ENCODE data around the gene PYCARD.
"Not testable (repeated sequence)": the region's sequence is repeated elsewhere in the genome, so short reads cannot be mapped to it uniquely, and the experiment has no call there.

Gene PYCARD

DNA sequence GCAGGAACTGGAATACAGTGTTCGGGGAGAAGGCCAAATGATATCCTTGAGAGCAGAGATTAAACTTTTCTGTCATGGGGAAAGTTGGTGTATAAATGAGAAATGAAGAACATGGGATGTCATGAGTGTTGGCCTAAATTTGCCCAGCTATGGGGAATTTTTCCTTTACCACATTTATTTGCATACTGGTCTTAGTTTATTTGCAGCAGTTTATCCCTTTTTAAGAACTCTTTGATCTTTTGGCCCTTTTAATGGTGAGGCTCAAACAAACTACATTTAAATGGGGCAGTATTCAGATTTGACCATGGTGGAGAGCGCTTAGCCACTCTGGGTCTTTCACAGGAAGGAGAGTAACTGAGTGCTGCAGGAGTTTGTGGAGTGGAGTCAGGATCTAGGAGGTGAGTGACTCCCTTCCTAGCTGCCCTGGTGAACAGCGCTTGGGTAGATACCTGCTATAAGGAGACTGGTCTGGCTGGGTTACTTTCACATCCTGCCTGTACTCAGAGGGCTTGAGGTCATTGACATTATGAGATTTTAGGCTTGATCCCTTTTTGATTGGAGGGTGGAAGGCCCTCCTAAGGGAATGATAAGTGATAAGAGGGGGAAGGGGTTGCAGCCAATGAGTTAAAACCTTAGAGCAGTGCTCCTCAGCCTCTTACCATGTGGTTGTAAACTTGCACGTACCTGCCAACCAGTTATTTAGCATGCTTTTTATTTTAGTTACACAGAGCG lies 10.7 kb downstream of the PYCARD start:
- FAIRE-seq = no peak
- no peak for DNase-seq (ENCODE audit: low spot score)

- no peak for DNase-seq (ENCODE audit: low spot score)
- FAIRE-seq = no peak
These were observed 11.6 kb downstream of the PYCARD start for GRCh38 chr16:31190818-31191444.

DNA sequence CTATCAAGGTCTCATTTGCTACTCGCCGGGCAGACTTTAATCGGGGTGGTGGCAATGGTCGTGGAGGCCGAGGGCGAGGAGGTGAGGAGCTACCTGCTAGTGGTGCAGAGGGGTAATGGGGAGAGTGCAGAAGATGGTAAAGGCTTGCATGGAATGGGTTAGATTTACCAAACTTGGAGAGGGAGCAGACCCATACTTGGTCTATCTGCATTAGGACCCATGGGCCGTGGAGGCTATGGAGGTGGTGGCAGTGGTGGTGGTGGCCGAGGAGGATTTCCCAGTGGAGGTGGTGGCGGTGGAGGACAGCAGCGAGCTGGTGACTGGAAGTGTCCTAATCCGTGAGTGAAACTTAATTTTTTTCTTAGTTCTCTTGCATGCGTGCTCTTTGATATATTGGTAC lies 12.5 kb downstream of the PYCARD start:
- FAIRE-seq (no peak), DNase-seq (ENCODE audit: low spot score) (no peak)

- FAIRE-seq = no peak
- no peak for DNase-seq (ENCODE audit: low spot score)
These were observed 13.2 kb downstream of the PYCARD start for GRCh38 chr16:31189412-31189778.

- FAIRE-seq (no peak), DNase-seq (ENCODE audit: low spot score) (no peak)
These were observed 13.8 kb downstream of the PYCARD start for GRCh38 chr16:31188450-31189411.

DNA sequence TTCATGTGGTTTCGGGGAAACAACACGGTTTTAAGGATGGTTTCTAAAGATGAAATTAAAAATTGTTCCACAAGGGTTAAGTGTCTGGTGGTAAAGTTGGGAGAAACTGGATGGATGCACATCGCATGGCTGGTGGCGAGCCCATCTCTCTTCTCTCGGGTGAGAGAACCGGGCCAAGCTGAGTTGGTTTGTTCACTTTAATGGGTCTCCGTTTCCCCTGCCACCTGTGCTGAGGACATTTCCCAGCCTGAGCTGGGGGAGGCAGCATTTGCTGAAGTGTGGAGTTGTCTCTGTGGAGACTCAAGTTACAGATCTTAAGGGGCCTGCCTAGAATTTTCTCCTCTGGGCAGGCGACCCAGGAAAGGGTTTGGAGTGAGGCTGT lies 14.8 kb downstream of the PYCARD start:
- DNase-seq (ENCODE audit: low spot score) (no peak), FAIRE-seq (no peak)

DNA sequence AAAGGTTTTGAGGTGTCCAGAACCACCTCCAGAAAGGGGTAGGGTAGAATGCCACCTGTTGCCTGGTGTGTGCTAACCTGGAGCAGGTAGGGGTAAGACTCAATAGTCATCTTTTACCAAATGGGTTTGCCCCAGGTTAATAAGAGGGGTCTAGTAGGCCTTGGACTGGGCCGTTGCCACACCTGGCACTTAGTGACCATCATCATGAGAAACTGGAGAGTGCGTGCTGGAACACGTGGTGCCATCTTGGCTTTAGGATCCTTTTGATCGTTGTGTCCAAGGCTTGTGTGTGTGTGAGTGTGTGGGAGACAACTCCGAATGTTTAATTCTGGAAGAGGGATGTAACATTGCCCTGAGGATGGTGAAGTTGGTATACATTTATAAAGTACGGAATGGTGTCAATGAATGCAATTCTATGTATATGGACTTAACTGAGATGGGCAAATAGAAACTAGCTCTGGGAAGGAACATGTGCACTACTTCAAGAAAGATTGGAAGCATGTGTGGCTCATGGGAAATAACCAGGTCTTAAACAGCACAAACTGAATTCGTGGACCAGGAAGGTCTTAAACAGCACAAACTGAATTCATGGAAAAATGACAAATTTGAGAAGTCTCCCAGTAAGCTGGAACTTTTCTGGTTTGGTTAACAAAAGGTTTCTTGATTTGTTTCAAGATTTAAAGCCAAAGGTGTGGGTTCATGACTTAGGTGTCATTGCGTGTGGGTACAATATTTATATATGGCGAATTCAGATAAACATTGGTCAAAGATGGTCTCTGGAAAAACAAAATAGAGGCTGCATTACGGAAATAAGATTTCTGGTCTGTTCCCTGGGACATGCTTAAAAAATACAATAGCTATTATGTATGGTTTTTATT lies 15.4 kb downstream of the PYCARD start:
- FAIRE-seq (no peak), DNase-seq (ENCODE audit: low spot score) (no peak)

DNA sequence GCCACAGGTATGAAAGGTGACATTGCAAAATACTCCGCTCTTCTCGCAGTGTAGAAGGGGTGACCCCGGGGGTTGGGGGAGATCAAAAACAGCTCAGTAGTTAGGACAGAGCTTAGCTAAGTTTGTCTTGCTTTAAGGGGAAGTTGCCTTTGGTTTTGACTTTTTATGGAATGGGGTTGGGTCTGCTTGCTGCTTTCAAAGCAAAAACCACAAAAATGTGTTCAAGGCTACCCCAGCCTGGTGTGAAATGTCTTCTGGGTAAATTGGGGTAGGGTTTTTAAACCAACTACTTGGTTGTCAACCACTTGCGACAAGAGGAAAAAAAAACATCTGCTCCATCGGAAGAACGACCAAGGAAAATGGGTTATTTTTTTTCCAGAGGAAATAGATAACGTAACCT lies 16.4 kb downstream of the PYCARD start:
- FAIRE-seq = no peak

GRCh38 chr16:31185339-31185738 lies 17.2 kb downstream of the PYCARD start:
- FAIRE-seq (no peak), DNase-seq (ENCODE audit: low spot score) (no peak)

More for the DNA sequence above, 16.4 kb downstream of the PYCARD start:
- no peak for DNase-seq (ENCODE audit: low spot score)

DNA sequence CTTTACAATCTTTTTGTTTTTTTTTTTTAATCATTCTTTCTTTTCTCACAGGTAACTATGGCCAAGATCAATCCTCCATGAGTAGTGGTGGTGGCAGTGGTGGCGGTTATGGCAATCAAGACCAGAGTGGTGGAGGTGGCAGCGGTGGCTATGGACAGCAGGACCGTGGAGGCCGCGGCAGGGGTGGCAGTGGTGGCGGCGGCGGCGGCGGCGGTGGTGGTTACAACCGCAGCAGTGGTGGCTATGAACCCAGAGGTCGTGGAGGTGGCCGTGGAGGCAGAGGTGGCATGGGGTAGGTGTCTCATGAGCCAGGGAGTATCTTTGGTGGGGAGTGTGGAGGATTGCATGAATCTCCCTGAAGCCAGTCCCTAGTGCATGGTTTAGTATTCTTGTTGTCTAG lies 17.7 kb downstream of the PYCARD start:
- DNase-seq (ENCODE audit: low spot score) (no peak), FAIRE-seq (no peak)

DNA sequence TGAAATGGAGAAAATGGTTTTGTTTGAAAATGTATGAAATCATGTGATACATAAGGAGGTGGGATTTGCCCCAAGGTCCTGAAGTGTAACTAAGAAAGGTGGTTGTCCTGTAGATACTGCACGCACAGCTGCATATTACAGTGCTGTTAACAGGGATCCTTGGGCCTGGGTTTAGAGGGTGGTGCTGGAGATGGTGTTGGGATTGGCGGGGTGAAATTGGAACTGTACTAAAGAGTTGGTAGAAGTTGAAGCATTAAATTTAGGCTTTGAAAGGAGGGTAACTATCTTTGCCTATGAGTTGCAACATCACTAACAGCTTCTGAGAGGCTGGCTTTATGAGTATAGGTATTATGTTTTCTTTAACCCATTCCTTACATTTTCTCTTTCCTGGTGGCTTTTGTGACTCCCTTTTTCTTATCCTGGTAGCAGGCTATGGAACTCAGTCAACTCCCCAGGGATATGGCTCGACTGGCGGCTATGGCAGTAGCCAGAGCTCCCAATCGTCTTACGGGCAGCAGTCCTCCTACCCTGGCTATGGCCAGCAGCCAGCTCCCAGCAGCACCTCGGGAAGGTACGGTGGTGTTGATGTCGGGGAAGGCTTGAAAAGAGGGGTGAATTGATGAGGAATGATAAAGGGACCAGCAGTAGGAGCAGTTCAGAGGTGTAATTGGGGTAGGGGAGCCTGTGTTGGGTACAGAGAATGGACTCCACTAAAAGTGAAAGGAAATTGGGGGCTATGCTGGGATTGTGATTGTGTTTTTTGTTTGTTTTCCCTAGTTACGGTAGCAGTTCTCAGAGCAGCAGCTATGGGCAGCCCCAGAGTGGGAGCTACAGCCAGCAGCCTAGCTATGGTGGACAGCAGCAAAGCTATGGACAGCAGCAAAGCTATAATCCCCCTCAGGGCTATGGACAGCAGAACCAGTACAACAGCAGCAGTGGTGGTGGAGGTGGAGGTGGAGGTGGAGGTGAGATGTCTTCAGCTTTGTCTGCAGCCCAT lies 18.8 kb downstream of the PYCARD start:
- FAIRE-seq (no peak), DNase-seq (ENCODE audit: low spot score) (no peak)

GRCh38 chr16:31182391-31182790 lies 20.2 kb downstream of the PYCARD start:
- no peak for FAIRE-seq
- DNase-seq (ENCODE audit: low spot score) = no peak

GRCh38 chr16:31181102-31181830 lies 21.3 kb downstream of the PYCARD start:
- no peak for DNase-seq (ENCODE audit: low spot score)
- FAIRE-seq = no peak

DNA sequence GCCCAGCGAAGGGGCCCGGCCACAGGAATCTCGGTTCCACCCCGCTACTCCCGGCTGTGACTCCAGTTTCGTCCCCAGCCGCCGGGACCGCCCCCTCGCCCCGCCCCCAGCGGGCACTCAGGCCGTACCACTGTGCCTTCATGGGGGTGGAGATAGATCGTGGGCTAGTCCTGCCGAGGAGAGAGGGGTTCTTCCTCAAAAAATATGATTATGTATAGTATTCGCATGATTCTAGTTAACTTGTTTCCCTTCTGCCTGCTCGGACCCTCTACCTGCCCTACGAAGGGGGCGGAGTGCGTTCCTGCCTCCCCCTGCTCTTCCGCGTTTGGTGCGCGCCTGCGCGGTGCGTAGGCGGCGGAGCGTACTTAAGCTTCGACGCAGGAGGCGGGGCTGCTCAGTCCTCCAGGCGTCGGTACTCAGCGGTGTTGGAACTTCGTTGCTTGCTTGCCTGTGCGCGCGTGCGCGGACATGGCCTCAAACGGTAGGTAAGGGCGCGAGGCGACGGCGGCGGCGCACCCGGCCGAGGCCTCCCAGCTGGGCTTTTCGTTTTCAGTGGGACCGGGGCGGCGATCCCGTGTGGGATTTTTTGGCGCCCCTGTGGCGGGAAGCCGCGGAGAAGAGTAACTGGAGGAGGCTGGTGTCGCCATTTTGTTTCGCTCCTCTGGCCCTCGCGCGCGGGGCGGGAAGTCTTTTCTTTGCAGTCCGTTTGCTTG lies 22.7 kb downstream of the PYCARD start, which contains the start of gene FUS:
Gene FUS (plus strand): TSS at position 393 of the 713 bp plus-strand sequence. CDS start 76 bp downstream, at position 469.
- peak; percentile 91 for DNase-seq (ENCODE audit: low spot score)
- peak; percentile 42 for FAIRE-seq

DNA sequence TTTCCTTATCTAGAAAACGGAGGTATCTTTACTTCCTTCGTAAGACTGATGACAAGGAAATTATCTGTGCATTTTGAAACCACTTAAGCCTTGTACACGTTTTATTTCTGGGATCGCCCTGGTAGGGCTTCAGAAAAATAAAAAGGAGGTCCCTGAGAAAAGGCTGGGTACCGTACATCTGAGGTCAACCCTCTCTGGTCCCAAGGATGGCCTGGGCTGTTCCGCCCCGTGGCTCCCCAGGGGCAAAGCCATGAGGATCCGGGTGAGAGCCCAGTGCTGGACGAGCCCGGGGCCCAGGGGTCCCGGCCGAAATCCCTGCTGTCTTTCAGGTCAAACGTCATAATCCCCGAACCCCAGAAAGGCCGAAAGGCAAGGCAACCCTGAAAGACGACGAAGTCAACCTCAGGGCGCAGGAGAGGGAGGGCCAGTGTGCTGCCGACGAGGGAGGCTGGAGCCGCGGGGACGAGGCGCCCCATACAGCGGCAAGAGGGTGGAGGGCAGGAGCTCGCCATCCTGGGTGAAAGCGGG lies 23.3 kb downstream of the PYCARD start:
- DNase-seq (ENCODE audit: low spot score) (no peak), FAIRE-seq (no peak)

GRCh38 chr16:31177136-31177535 lies 25.4 kb downstream of the PYCARD start:
- DNase-seq (ENCODE audit: low spot score) (peak; percentile 72), FAIRE-seq (no peak)

DNA sequence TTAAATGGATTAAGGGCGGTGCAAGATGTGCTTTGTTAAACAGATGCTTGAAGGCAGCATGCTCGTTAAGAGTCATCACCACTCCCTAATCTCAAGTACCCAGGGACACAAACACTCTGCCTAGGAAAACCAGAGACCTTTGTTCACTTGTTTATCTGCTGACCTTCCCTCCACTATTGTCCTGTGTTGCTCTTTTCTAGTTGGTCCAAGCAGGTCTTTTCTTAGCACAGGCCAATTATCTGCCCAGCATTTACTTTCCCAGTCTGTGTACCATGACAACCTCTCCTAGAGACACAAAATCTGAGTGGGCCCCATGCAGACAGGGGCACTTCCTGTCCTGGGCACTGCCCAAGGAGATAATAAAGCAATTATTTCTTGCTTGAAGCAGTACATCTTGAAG lies 32.5 kb downstream of the PYCARD start:
- FAIRE-seq = not testable (repeated sequence)

GRCh38 chr16:31168848-31169247 lies 33.7 kb downstream of the PYCARD start:
- DNase-seq (ENCODE audit: low spot score) (no peak), FAIRE-seq (no peak)

More for the DNA sequence above, 32.5 kb downstream of the PYCARD start:
- not testable (repeated sequence) for DNase-seq (ENCODE audit: low spot score)

Measured in urothelium cell line (cell line).